Activated CD4-positive, alpha-beta T cell treated with anti-CD3 and anti-CD28 coated beads, Interleukin-2, amount 50 U/mL, for 4 hours (primary cell): ENCODE measurements around the gene DYSF.
"Not testable (repeated sequence)": the region's sequence is repeated elsewhere in the genome, so short reads cannot be mapped to it uniquely, and the experiment has no call there.

ENCODE experiments used
- DNase-seq, 2 experiments: peaks; one replicate each; pipeline ENCODE4 v3.0.0-alpha.2; 2020

The DYSF gene

GRCh38 chr2:71453404-71454220, at the start of gene DYSF:
Gene DYSF, plus strand, starts transcription at chr2:71453561.
- no peak for DNase-seq

- no peak for DNase-seq
Measured at GRCh38 chr2:71409611-71410010, 43.8 kb upstream of the DYSF start.

GRCh38 chr2:71410696-71411095, 42.7 kb upstream of the DYSF start:
- DNase-seq: no peak

- peak; percentile 1 to 12 for DNase-seq
Measured at GRCh38 chr2:71416866-71417265, 36.5 kb upstream of the DYSF start.

- DNase-seq: no peak
Measured at GRCh38 chr2:71417300-71418202, 35.8 kb upstream of the DYSF start.

GRCh38 chr2:71419145-71419544, 34.2 kb upstream of the DYSF start:
- DNase-seq: no peak

- no peak for DNase-seq
Measured at GRCh38 chr2:71419976-71420375, 33.4 kb upstream of the DYSF start.

- DNase-seq: no peak
Measured at GRCh38 chr2:71422786-71423185, 30.6 kb upstream of the DYSF start.

GRCh38 chr2:71423817-71424420, 29.4 kb upstream of the DYSF start:
- no peak for DNase-seq

GRCh38 chr2:71426721-71427120, 26.6 kb upstream of the DYSF start:
- DNase-seq: no peak

- no peak for DNase-seq
Measured at GRCh38 chr2:71428472-71429383, 24.6 kb upstream of the DYSF start.

- not testable (repeated sequence) for DNase-seq
Measured at GRCh38 chr2:71445142-71445541, 8.2 kb upstream of the DYSF start.

GRCh38 chr2:71446505-71446904, 6.9 kb upstream of the DYSF start:
- DNase-seq: no peak

- DNase-seq: no peak
Measured at GRCh38 chr2:71449343-71449742, 4.0 kb upstream of the DYSF start.

GRCh38 chr2:71451705-71452104, 1.7 kb upstream of the DYSF start:
- no peak for DNase-seq

GRCh38 chr2:71452565-71452964, 796 bp upstream of the DYSF start:
- DNase-seq: no peak

- DNase-seq: no peak
Measured at GRCh38 chr2:71454221-71455010, 1.1 kb downstream of the DYSF start.

- no peak for DNase-seq
Measured at GRCh38 chr2:71455011-71455740, 1.8 kb downstream of the DYSF start.

GRCh38 chr2:71455741-71456569, 2.6 kb downstream of the DYSF start:
- DNase-seq: no peak

GRCh38 chr2:71456617-71457016, 3.3 kb downstream of the DYSF start:
- DNase-seq: no peak
